Body of pancreas (tissue), 4 donors: ENCODE data around the gene SUPT3H.

Experiments
- POLR2A ChIP-seq, 3 donors: fragments of 450-650 bp; IDR thresholded peaks; one replicate each; pipeline ENCODE4 v1.6.1; 2016; ENCODE audit warnings: antibody characterized with exemption in 3 of 3, mild to moderate bottlenecking in 2 of 3
- TF ChIP-seq, protein P1 (sequence below), 7 experiments: fragments of 450-650 bp in 4 of 7; fragments of 200-600 bp in 3 of 7; sonication (generic) in 3 of 7; IDR thresholded peaks; one replicate each; pipeline ENCODE4 v1.5.1; 2016 to 2019; ENCODE audit warnings: antibody characterized with exemption in 7 of 7

DNA sequence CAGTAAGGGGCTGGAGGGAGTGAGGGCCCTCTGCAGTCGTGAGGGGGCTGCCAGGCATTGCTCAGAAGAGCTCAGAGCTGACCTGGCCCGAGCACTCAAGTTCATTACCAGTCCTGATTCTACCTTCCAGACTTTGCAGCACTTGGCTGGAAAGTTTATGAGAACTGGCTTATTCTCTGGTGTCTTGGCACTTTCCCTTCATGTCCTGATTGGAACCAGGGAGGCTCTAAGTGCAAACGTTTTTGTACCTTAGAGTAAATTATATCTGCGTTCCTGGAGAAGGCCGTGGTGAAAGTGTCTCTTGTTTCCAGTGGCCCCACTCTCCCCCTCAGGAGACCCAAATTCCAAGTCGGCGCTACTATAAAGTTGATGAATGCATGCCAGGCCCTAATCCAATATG, 587.9 kb downstream of the SUPT3H start:
- TF ChIP-seq, protein P1, sequence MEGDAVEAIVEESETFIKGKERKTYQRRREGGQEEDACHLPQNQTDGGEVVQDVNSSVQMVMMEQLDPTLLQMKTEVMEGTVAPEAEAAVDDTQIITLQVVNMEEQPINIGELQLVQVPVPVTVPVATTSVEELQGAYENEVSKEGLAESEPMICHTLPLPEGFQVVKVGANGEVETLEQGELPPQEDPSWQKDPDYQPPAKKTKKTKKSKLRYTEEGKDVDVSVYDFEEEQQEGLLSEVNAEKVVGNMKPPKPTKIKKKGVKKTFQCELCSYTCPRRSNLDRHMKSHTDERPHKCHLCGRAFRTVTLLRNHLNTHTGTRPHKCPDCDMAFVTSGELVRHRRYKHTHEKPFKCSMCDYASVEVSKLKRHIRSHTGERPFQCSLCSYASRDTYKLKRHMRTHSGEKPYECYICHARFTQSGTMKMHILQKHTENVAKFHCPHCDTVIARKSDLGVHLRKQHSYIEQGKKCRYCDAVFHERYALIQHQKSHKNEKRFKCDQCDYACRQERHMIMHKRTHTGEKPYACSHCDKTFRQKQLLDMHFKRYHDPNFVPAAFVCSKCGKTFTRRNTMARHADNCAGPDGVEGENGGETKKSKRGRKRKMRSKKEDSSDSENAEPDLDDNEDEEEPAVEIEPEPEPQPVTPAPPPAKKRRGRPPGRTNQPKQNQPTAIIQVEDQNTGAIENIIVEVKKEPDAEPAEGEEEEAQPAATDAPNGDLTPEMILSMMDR (IDR thresholded peaks at IDR 0.05) = no peak
- no peak for TF ChIP-seq POLR2A (IDR thresholded peaks at IDR 0.05)
